Raji (cell line): ENCODE measurements around the gene GLOD4.

Experiments used
- POLR2A ChIP-seq: IDR thresholded peaks from 2 replicates; pipeline ENCODE4 v1.6.1; 2011; ENCODE audit warnings: low read depth, low read length, control low read depth; ENCODE audit not compliant: insufficient read depth

GLOD4 gene

DNA sequence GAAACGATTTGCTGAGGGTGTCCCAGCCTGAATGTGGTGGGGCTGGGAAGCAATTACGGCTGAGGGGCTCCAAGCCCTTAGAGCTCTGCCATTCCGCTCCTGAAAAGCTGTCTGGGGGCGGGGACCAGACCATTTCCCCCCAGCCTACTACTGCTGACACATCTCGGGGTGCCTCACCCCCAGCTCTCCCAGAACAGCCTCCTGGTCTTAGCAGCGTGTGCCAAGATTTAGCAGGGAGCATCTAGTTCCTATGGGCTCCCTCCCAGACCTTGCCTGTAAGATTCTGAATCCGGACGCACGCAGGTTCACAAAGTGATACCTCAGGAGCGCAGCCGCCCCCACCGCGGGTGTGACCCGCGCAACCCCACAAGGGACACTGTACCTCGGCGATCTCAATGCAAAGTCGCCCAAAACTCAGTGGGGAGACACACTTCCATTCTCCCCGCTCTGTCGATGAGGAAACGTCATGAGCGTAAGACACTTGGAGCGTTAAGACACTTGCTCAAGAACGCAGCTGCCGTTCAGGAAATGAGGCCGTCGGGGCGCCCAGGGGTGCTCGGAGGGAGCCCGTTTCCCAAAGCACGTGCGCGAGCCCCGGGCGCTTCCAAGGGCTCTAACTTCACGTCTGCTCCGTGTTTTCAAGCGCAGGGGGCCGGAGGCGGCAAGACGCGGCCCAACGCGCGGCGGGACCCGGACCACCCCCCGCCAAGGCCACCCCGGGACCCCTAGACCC is 30.6 kb downstream of the GLOD4 start:
- TF ChIP-seq POLR2A, result no peak

GRCh38 chr17:750431-751037 is 31.5 kb downstream of the GLOD4 start:
- no peak for TF ChIP-seq POLR2A

DNA sequence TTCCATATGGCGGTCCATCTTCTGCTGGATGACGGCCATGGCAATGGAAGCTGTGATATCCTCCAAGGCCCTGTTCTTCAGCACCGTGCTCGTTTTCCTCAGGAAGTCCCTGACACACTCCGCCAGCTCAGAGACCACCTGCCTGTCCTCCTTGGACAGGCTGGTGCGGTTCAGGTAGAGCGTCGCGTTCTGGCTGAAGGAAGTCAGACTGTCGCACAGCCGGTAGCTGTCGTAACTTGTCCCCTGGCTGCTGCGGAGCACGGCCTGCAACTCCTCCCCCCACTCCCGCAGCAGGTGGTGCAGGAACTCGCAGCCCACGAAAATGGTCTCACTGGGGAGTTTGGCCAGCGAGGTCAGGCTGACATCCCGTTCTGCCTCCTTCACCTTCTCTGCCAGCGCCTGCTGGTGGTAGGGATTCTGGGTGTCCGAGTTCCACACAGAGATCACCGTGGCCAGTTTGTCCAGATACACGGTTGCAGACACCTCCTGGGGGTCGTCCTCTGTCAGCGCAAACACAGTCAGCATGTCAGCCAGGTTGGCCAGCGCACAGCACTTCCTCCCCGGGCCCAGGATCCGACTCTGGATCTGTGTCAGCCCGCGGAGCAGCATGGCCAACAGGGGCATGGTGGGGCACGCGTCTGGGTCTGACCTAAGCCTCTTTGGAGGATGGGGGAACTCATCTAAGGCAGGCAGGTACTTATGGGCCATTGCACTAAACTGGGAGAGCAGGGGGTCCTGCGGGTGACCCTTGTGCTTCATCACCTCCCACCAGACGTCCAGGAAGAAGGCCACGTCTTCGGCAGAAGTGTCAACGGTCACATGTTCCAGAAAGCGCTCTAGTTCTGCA is 35.1 kb downstream of the GLOD4 start:
- no peak for TF ChIP-seq POLR2A

GRCh38 chr17:746181-746580 is 35.9 kb downstream of the GLOD4 start:
- TF ChIP-seq POLR2A, result no peak

DNA sequence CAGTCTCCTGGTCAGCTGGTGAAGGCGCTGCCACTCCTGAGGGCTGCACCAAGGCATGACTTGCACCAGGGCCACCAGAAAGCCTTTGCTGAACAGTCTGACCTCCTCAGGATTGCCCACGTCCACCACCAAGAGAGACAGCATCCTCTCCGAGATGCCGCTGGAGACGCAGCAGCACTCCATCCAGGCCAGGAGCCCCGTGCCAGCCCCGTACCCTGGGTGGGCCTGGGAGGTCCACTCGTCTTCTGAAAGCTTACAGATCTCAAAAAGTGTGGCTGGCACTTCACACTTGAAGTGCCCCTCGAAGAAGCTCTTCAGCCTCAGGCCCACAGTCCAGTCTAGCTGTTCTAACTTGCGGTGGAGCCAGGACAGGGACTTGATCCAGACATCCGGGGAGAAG is 36.7 kb downstream of the GLOD4 start:
- TF ChIP-seq POLR2A, result no peak

DNA sequence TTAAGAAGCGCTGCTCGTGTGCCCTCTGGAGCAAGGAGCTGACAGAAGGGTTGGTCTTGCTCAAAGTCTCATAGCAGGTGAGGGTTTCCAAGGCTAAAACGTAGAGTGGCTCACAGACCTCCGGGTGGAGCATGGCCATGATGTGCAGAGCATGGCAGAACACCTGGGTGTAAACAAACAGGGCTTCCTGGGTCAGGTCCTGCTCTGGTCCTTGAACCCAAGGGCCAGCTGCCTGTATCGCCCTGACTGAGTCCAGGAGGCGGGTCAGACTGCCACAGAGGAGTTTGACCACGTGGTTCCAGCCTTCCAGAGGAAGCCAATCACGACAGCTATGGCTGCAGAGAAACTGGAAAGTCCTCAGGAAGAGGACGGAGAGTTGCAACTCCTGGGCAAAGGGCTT is 37.1 kb downstream of the GLOD4 start:
- no peak for TF ChIP-seq POLR2A

- no peak for TF ChIP-seq POLR2A
Observed at GRCh38 chr17:743139-743538, 38.9 kb downstream of the GLOD4 start.

- TF ChIP-seq POLR2A, result 0 out of 2 replicates have a peak, but pooled peaks have one; percentile 16
Observed at GRCh38 chr17:742147-742793, 39.8 kb downstream of the GLOD4 start.

DNA sequence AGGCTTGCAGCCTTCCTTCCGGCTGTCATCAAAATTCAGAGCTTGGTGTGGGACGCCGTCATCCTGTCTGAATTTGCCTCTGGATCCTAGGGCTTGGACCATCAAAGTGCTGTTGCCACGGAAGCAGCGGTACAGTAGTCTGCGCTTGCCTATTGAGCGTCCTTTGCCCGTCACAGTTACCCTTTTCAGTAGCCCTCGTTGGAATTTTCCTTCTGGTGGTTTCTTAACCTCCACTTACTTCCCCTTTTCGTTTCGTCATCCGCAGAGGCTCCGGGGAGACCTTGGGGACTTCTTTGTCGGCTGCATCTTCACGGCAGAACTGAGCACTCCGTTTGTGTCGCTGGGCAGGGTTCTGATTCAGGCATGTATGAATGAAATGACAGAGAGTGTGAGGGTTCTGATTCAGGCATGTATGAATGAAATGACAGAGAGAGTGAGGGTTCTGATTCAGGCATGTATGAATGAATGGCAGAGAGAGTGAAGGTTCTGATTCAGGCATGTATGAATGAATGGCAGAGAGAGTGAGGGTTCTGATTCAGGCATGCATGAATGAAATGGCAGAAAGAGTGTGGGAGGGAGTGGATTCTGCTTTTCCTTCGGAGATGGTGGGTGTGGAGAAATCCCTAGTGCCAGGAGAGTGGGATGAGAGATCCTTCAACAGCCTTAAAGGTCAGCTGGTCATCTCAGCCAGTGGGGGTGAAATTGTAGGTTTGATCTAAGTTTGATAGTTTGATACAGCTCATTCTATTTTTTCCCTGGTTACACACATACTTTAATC is 41.7 kb downstream of the GLOD4 start:
- TF ChIP-seq POLR2A, result no peak

GRCh38 chr17:737561-738113 is 44.4 kb downstream of the GLOD4 start:
- no peak for TF ChIP-seq POLR2A

- no peak for TF ChIP-seq POLR2A
Observed at GRCh38 chr17:733743-734142, 48.3 kb downstream of the GLOD4 start.

- peak; percentile 36; the same call in 1 of the 2 replicates for TF ChIP-seq POLR2A
Observed at GRCh38 chr17:732902-733720, 49.0 kb downstream of the GLOD4 start.
